ENCODE measurements around the gene RBM26.
A peak's percentile ranks its signal among the peaks of the same experiment; 100 is the strongest.
"Not testable (repeated sequence)": the region's sequence is repeated elsewhere in the genome, so short reads cannot be mapped to it uniquely, and the experiment has no call there.

RBM26 gene

GRCh38 chr13:79386125-79386826 lies 19.8 kb downstream of the RBM26 start:
- no peak for DNase-seq (ENCODE audit: low spot score)

- peak; percentile 45 for DNase-seq (ENCODE audit: low spot score)
These were observed 20.4 kb downstream of the RBM26 start for GRCh38 chr13:79385694-79386093.

- DNase-seq (ENCODE audit: low spot score) = no peak
These were observed 21.9 kb downstream of the RBM26 start for GRCh38 chr13:79384022-79384610.

GRCh38 chr13:79382545-79383275 lies 23.3 kb downstream of the RBM26 start:
- no peak for DNase-seq (ENCODE audit: low spot score)

DNA sequence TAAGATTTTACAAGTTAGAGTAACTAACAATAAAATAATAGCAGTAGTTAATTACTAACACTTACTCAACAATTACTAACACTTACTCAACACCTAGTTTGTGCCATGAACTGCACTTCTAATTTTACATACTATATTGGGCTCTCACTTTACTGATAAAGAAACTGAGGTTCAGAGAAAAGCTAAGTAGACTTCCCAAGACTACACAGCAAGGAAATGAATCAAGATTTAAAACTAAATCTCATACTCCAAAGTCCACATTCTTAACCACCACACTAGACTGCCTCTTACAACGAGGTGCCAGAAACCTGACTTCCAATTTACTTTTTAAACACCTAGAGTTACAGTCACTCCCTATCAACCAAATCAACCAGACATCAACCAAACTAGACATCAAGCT lies 25.1 kb downstream of the RBM26 start:
- DNase-seq (ENCODE audit: low spot score) = no peak

DNA sequence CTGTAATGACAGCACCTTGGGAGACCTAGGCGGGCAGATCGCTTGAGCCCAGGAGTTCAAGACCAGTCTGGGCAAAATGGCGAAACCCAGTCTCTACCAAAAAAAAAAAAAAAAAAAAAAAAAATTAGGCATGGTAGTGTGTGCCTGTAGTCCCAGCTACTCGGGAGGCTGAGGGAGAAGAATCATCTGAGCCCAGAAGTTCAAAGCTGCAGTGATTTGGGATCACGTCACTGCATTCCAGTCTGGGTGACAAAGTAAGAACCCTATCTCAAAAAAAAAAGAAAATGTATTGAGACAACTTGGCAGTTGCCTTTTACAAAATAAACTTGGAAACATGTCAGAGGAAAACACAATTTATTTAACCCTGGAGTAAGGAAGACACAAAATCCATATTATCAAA lies 26.8 kb downstream of the RBM26 start:
- DNase-seq (ENCODE audit: low spot score) = no peak

DNA sequence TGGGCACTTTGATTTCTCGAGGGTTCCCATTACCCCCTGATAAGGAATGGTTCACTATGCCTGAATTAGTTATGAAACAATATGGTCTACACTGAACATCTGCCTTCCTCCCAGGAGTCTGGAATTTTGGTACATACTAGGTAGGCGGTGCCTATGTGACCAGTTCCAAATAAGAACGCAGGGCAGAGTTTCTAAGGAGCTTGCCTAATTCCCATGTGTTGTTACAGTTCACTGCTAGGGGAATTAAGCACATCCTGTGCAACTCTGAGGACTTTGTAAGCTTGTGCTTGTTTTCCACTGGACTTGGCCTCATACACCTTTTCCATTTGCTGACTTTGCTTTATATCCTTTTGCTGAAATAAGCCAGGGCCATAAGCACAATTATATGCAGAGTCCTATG lies 29.2 kb downstream of the RBM26 start:
- no peak for DNase-seq (ENCODE audit: low spot score)

DNA sequence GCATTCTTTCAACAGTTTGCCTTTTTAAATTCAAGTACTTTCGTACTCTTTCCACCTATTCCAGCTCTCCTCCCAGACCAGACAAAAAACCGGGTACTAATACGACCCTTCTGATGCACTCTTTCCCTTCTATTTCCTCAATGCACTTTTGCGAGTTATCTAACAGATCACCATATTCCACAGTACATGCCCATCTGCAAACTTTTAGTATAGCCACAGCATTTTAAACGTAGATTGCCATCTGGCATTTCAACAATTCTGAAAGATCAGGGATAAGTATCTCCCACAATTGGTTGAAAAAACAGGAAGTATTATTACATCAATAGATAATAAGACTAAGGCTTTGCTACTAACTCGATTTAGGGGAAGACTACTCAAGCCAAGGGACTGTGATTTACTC lies 31.5 kb downstream of the RBM26 start:
- no peak for DNase-seq (ENCODE audit: low spot score)

- no peak for DNase-seq (ENCODE audit: low spot score)
These were observed 32.1 kb downstream of the RBM26 start for GRCh38 chr13:79373916-79374315.

DNA sequence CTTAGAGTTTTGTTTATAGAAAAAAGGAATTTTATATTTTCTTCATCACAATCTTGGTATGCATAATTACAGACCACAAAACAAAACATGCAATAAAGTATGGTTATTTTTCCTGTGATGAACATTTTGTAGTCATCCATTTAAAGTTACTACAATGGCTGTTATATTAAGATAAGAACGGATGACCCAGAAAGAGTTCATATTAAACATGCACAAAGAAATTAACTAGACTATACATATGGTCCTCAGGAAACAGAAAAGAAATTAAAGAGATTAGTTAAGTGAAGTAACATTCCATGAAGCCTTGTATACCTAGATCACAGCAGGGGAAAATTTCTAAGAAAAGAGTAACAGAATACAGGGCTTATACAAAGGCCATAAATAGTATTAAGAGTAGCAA lies 36.8 kb downstream of the RBM26 start:
- DNase-seq (ENCODE audit: low spot score) = no peak

DNA sequence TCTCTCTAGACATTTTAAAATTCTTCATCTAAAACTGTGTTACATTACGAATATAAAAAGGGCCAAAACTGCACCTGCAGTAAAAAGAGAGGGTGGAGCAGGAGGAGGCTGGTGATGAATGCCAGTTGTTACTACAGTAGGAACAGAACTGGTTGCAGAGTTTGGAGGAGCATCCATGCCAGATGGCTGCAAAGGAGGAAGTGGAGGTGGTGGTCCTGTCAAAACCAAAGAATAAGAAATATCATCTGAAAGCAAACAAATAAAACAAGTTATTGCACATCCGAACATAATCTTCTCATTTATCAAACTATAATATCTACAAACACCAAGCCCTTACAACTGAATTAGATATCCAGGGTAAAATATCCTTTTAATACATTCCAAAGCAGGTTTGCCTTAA lies 40.1 kb downstream of the RBM26 start:
- DNase-seq (ENCODE audit: low spot score) = no peak

DNA sequence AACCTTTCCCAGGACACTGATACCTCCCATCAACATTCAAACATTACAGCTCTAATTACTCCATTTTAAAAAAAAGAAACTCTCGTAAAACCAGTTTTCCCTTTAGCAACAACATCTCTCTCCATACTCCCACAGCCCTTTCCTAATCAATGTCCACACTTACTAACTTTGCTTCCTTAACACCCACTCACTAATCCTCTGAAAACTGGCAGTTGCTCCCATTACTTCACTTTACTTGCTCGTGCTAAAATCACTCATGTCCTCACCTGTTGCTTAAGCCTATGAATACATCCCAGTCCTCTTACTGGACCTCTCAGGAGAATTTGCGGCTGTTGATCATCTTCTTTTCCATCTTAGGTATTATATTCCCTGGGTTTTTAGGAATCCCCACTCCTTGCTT lies 44.8 kb downstream of the RBM26 start:
- no peak for DNase-seq (ENCODE audit: low spot score)

GRCh38 chr13:79360095-79360494 lies 46.0 kb downstream of the RBM26 start:
- DNase-seq (ENCODE audit: low spot score) = no peak

DNA sequence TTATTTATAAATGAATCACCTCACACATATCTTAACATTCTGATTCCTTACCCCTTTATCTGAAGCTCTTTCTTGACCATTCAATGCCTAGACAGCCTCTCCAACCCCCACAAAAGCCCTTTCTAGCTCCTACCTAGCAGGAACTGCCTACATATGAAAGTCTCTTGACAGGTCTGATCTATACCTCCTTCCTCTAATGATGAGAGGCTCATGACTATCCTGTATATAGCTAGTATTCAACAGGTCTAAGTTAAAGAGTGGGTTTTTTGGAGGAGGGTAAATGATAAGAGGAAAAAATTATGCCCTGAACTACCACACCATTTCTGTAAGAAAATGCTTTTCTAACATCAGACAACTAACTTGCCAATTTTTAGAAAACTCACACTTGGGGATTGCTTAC lies 47.0 kb downstream of the RBM26 start:
- DNase-seq (ENCODE audit: low spot score) = no peak

- DNase-seq (ENCODE audit: low spot score) = no peak
These were observed 51.8 kb downstream of the RBM26 start for GRCh38 chr13:79354285-79354684.

GRCh38 chr13:79353693-79354092 lies 52.4 kb downstream of the RBM26 start:
- DNase-seq (ENCODE audit: low spot score) = no peak

- DNase-seq (ENCODE audit: low spot score) = no peak
These were observed 53.9 kb downstream of the RBM26 start for GRCh38 chr13:79352107-79352506.

GRCh38 chr13:79349608-79350007 lies 56.4 kb downstream of the RBM26 start:
- not testable (repeated sequence) for DNase-seq (ENCODE audit: low spot score)

DNA sequence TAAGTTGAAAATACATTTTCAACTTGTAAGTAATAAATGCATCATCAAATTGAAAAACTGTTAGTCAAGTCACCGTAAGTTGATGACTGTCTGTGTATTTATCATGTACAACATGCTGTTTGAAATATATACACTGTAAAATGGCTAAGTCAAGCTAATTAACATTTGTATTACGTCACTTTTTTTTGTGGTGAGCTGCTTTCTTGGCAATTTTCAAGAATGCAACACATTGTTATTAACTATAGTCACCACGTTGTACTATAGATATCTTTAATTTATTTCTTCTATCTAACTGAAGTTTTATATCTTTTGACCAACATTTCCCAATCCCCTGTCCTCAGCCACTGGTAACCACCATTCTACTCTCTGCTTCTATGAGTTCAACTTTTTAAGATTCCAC lies 57.0 kb downstream of the RBM26 start:
- DNase-seq (ENCODE audit: low spot score) = no peak

- no peak for DNase-seq (ENCODE audit: low spot score)
These were observed 59.6 kb downstream of the RBM26 start for GRCh38 chr13:79346300-79346914.

GRCh38 chr13:79341202-79341601 lies 64.9 kb downstream of the RBM26 start:
- DNase-seq (ENCODE audit: low spot score) = no peak

DNA sequence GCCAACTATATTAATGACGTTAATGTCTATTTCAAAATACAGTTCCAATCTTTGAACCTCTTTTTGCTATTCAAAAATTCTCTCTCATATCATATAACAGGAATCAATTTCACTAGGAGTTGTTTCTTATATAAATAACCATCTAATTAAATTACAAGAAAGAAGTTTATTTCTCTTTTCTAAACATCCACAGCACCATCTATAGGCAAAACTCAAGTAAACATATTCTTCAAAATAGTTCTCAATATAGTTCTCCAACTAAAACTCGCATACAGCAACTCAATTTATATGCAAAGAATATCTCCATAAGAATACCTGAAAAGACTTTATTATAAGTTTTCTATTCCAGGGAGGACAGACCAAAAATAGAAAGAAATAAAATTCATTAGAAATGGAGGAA lies 65.6 kb downstream of the RBM26 start:
- no peak for DNase-seq (ENCODE audit: low spot score)

- no peak for DNase-seq (ENCODE audit: low spot score)
These were observed 67.7 kb downstream of the RBM26 start for GRCh38 chr13:79338343-79338742.
